Neuronal stem cell (in vitro differentiated cells): ENCODE measurements around the gene DNAH2.
"Not testable (repeated sequence)": the region's sequence is repeated elsewhere in the genome, so short reads cannot be mapped to it uniquely, and the experiment has no call there.

Experiments used
- DNase-seq: peaks from one replicate; pipeline ENCODE4 v3.0.0-alpha.2; 2013; ENCODE audit warnings: low spot score
- H2AFZ ChIP-seq: one replicate; pipeline ENCODE4 v1.6.1; 2013; ENCODE audit warnings: mild to moderate bottlenecking, low read length, inconsistent platforms
- H2AK5ac ChIP-seq: 2 replicates; pipeline ENCODE4 v1.6.1; 2013; ENCODE audit warnings: low read depth, mild to moderate bottlenecking, inconsistent platforms, low read length, moderate library complexity, mixed read lengths
- H2BK120ac ChIP-seq: 2 replicates; pipeline ENCODE4 v1.6.1; 2013; ENCODE audit warnings: low read depth, mild to moderate bottlenecking, inconsistent platforms, low read length, moderate library complexity, mixed read lengths
- H2BK12ac ChIP-seq: one replicate; pipeline ENCODE4 v1.6.1; 2013; ENCODE audit warnings: low read length, inconsistent platforms
- H2BK15ac ChIP-seq: 2 replicates; pipeline ENCODE4 v1.6.1; 2013; ENCODE audit warnings: mild to moderate bottlenecking, low read length, inconsistent platforms, mixed read lengths
- H2BK5ac ChIP-seq: one replicate; pipeline ENCODE4 v1.6.1; 2013; ENCODE audit warnings: inconsistent platforms, mild to moderate bottlenecking, low read length, moderate library complexity
- H3K14ac ChIP-seq: one replicate; pipeline ENCODE4 v1.6.1; 2013; ENCODE audit warnings: low read length, inconsistent platforms
- H3K18ac ChIP-seq: 2 replicates; pipeline ENCODE4 v1.6.1; 2013; ENCODE audit warnings: low read length, inconsistent platforms
- H3K23ac ChIP-seq: 2 replicates; pipeline ENCODE4 v1.6.1; 2013; ENCODE audit warnings: low read depth, mild to moderate bottlenecking, mixed read lengths, low read length, inconsistent platforms; ENCODE audit not compliant: poor library complexity
- H3K27ac ChIP-seq: replicated peaks from 3 replicates; pipeline ENCODE4 v1.5.1; 2013; ENCODE audit warnings: low read length, inconsistent platforms
- H3K27me3 ChIP-seq, 3 experiments: 2 replicates each; pipeline ENCODE4 v1.6.1; 2013; ENCODE audit warnings: low read length in 3 of 3, mild to moderate bottlenecking in 2 of 3, inconsistent platforms in 1 of 3, low read depth in 1 of 3, mixed read lengths in 1 of 3, moderate library complexity in 1 of 3; ENCODE audit not compliant: control insufficient read depth in 3 of 3, insufficient read depth in 3 of 3
- H3K36me3 ChIP-seq, 2 donors: replicated peaks in 1 of 2; 2 replicates each; pipeline ENCODE4 v1.6.1; 2013; ENCODE audit warnings: low read length in 2 of 2; ENCODE audit not compliant: control insufficient read depth in 2 of 2, insufficient read depth in 2 of 2
- H3K4ac ChIP-seq: 2 replicates; pipeline ENCODE4 v1.6.1; 2013; ENCODE audit warnings: inconsistent platforms, mild to moderate bottlenecking, low read length, moderate library complexity
- H3K4me1 ChIP-seq, 2 donors: 1 replicate in 1 of 2; 2 replicates in 1 of 2; pipeline ENCODE4 v1.6.1; 2013; ENCODE audit warnings: low read length in 2 of 2, low read depth in 1 of 2; ENCODE audit not compliant: control insufficient read depth in 2 of 2, insufficient read depth in 1 of 2
- H3K4me2 ChIP-seq: one replicate; pipeline ENCODE4 v1.6.1; 2013; ENCODE audit warnings: mild to moderate bottlenecking, low read length, inconsistent platforms; ENCODE audit not compliant: insufficient read depth, poor library complexity, severe bottlenecking
- H3K4me3 ChIP-seq, 2 donors: 2 replicates each; pipeline ENCODE4 v1.5.1; 2013; ENCODE audit warnings: low read length in 2 of 2, mild to moderate bottlenecking in 2 of 2, inconsistent platforms in 1 of 2, moderate library complexity in 1 of 2
- H3K79me1 ChIP-seq: one replicate; pipeline ENCODE4 v1.6.1; 2013; ENCODE audit warnings: low read depth, mild to moderate bottlenecking, inconsistent platforms, low read length, moderate library complexity
- H3K9ac ChIP-seq: one replicate; pipeline ENCODE4 v1.6.1; 2013; ENCODE audit warnings: mild to moderate bottlenecking, low read depth, low read length, inconsistent platforms; ENCODE audit not compliant: poor library complexity
- H3K9me3 ChIP-seq, 2 donors: replicated peaks in 1 of 2; 2 replicates each; pipeline versions ENCODE3 to v1.6.1; 2013; ENCODE audit warnings: low read length in 2 of 2, mild to moderate bottlenecking in 2 of 2, inconsistent platforms in 1 of 2, low read depth in 1 of 2, mixed read lengths in 1 of 2, moderate library complexity in 1 of 2; ENCODE audit not compliant: control insufficient read depth in 2 of 2, insufficient read depth in 1 of 2
- H4K8ac ChIP-seq: one replicate; pipeline ENCODE4 v1.6.1; 2013; ENCODE audit warnings: low read depth, mild to moderate bottlenecking, inconsistent platforms, low read length, moderate library complexity
- H4K91ac ChIP-seq: one replicate; pipeline ENCODE4 v1.6.1; 2013; ENCODE audit warnings: low read length, low read depth, mild to moderate bottlenecking, inconsistent platforms; ENCODE audit not compliant: poor library complexity
- WGBS, 2 donors: extraction: QIAGEN DNeasy Blood & Tissue Kit; methylation state at CpG; one replicate each; pipeline ENCODE4 v1.1.7; 2013; ENCODE audit warnings: missing lambda C conversion rate in 2 of 2, mixed read lengths in 1 of 2; ENCODE audit not compliant: insufficient read length in 2 of 2, insufficient replicate concordance in 1 of 2; ENCODE audit errors: extremely low coverage in 2 of 2; 5-methylcytosine and 5-hydroxymethylcytosine counted together

The DNAH2 gene

DNA sequence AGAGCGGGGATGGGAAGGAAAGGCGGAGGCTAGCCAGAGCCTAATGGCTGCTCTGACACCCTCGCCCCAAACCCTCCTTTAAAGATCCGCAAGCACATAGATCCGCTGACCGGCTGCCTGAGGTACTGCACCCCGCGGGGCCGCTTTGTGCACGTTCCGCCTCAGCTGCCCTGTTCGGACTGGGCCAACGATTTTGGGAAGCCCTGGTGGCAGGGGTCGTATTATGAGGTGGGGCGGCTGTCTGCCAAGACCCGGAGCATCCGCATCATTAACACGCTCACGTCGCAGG, 140.9 kb downstream of the DNAH2 start:
- no peak overlapping the region for H3K14ac ChIP-seq
- no peak overlapping the region for H2BK120ac ChIP-seq
- H3K9ac ChIP-seq, result peak overlapping the region; percentile 94
- H3K79me1 ChIP-seq, result peaks cover 2% of the 10 kb centered on the region
- no peak overlapping the region for H2BK15ac ChIP-seq
- peaks cover 4 to 63% of the 10 kb centered on the region in 2 donors for H3K36me3 ChIP-seq
- no peak overlapping the region for H3K4ac ChIP-seq
- no CpG with 5 or more reads among the region's 20 CpGs for WGBS, 2 donors
- H3K23ac ChIP-seq, result no peak overlapping the region
- H4K91ac ChIP-seq, result no peak overlapping the region
- peak overlapping the region; percentile 93 for H2AFZ ChIP-seq
- H3K18ac ChIP-seq, result peak overlapping the region; percentile 24
- no peaks in the 10 kb centered on the region for H3K27me3 ChIP-seq
- H2BK12ac ChIP-seq, result no peak overlapping the region
- H3K4me1 ChIP-seq, result peaks cover 19 to 36% of the 10 kb centered on the region in 2 donors
- no peak overlapping the region for H3K27ac ChIP-seq
- no peak overlapping the region for H2AK5ac ChIP-seq
- H4K8ac ChIP-seq, result no peak overlapping the region
- H3K4me2 ChIP-seq, result peak overlapping the region; percentile 96
- no peaks in the 10 kb centered on the region for H3K9me3 ChIP-seq
- peak overlapping the region; percentile 63 to 85 for H3K4me3 ChIP-seq
- H2BK5ac ChIP-seq, result no peak overlapping the region
- DNase-seq, result peak; percentile 56

- Histone ChIP-seq H4K91ac (no peak overlapping the region), H3K9ac (no peak overlapping the region), H3K4me3 (no peak overlapping the region), H3K27me3 (no peaks in the 10 kb centered on the region), H2BK12ac (no peak overlapping the region), H3K4me2 (no peak overlapping the region), H3K18ac (no peak overlapping the region), H3K23ac (no peak overlapping the region), H2BK5ac (no peak overlapping the region), H2AK5ac (no peak overlapping the region), H3K36me3 (peaks cover 4 to 65% of the 10 kb centered on the region in 2 donors), H3K14ac (no peak overlapping the region), H2BK120ac (no peak overlapping the region), H2BK15ac (no peak overlapping the region), H3K4me1 (peaks cover 19 to 36% of the 10 kb centered on the region in 2 donors), H3K4ac (no peak overlapping the region), H3K79me1 (peaks cover 2% of the 10 kb centered on the region), H3K9me3 (no peaks in the 10 kb centered on the region), H4K8ac (no peak overlapping the region), H2AFZ (no peak overlapping the region), H3K27ac (no peak overlapping the region)
- WGBS, 2 donors, result no CpG with 5 or more reads among the region's 8 CpGs
- DNase-seq, result no peak
These were observed 141.5 kb downstream of the DNAH2 start for GRCh38 chr17:7859028-7859427.

DNA sequence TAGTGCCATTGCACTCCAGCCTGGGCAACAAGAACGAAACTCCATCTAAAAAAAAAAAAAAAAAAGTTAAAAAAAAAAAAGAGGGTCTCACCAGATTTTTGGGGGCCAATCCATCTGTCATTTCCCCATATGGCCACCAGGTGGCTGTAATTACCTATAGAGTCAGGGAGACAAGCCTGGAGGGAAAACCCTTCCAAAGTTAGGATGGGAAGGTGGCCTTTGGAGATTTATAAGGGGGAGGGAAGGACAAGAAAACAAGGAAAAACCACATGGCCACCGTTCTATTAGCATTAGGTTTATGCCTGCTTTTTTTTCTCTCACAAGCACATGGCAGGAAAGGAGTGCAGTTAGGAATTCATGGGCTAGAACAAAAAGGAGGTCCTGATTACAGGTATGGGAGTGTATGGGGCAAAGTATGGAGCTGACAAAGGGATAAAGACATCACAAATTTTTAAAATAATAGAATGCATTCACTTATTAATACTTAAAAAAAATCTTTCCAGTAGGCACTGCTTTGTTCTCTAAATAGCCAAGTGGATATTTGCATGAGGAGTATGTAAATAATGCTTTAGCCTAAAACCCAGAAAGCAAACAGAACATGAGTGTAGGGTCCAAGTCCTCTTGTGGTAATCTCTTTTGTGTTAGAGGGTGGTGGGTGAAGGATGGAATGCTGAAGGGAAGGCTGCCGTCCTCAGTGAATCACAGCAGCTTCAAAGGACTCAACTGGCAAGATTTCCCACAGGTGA, 145.3 kb downstream of the DNAH2 start:
- H3K27ac ChIP-seq, result no peak overlapping the region
- no peak overlapping the region for H3K4ac ChIP-seq
- H3K18ac ChIP-seq, result no peak overlapping the region
- no peak overlapping the region for H3K4me3 ChIP-seq
- no peaks in the 10 kb centered on the region for H3K9me3 ChIP-seq
- H3K4me2 ChIP-seq, result no peak overlapping the region
- no peak overlapping the region for H2BK12ac ChIP-seq
- DNase-seq, result peak; percentile 71
- H2AK5ac ChIP-seq, result no peak overlapping the region
- peaks cover 4 to 76% of the 10 kb centered on the region in 2 donors for H3K36me3 ChIP-seq
- no peak overlapping the region for H4K8ac ChIP-seq
- peaks cover 8 to 11% of the 10 kb centered on the region in 2 donors for H3K4me1 ChIP-seq
- no peak overlapping the region for H2BK5ac ChIP-seq
- H2AFZ ChIP-seq, result no peak overlapping the region
- H3K79me1 ChIP-seq, result no peaks in the 10 kb centered on the region
- H2BK120ac ChIP-seq, result no peak overlapping the region
- no peak overlapping the region for H3K9ac ChIP-seq
- H2BK15ac ChIP-seq, result no peak overlapping the region
- no peak overlapping the region for H4K91ac ChIP-seq
- no CpG with 5 or more reads among the region's 3 CpGs for WGBS, 2 donors
- no peak overlapping the region for H3K14ac ChIP-seq
- no peaks in the 10 kb centered on the region for H3K27me3 ChIP-seq
- no peak overlapping the region for H3K23ac ChIP-seq

DNA sequence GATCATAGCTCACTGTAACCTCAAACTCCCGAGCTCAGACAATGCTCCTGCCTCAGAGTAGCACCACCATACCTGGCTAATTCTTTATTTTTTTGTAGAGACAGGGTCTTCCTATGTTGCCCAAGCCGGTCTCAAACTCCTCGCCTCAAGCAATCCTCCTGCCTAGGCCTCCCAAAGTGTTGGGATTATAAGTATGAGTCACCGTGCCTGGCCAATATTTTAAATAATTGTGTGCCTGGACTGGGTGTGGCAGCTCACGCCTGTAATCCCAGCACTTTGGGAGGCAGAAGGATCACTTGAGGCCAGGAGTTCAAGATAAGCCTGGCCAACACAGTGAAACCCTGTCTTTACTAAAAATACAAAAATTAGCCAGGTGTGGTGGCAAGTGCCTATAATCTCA, 146.8 kb downstream of the DNAH2 start:
- H3K23ac ChIP-seq, H3K4me1 ChIP-seq, H3K79me1 ChIP-seq, H2BK5ac ChIP-seq, H2AFZ ChIP-seq, H2BK15ac ChIP-seq, H3K4me2 ChIP-seq, H2AK5ac ChIP-seq, H3K4ac ChIP-seq, H4K91ac ChIP-seq, H3K18ac ChIP-seq, H3K9ac ChIP-seq, H3K9me3 ChIP-seq, H3K14ac ChIP-seq, H3K4me3 ChIP-seq, DNase-seq, H3K27ac ChIP-seq, H2BK120ac ChIP-seq, H4K8ac ChIP-seq, H3K27me3 ChIP-seq, H2BK12ac ChIP-seq: not testable (repeated sequence)
- peaks cover 2 to 72% of the 10 kb centered on the region in 2 donors for H3K36me3 ChIP-seq
- WGBS, 2 donors, result no CpG with 5 or more reads among the region's 5 CpGs
